SK-MEL-5 (cell line): ENCODE measurements around the gene CTDNEP1. TPM values are rescaled to one million over a fixed set of nuclear protein-coding genes. Genes with fewer than 3 reads are reported as not detected.

Source experiments
- DNase-seq: peaks from one replicate; pipeline ENCODE4 v3.0.0-alpha.2; 2016; ENCODE audit warnings: low read depth, low spot score
- in situ Hi-C: cut with HindIII; loops from 2 replicates; pipeline ENCODE4 v1.10.0; 2016; ENCODE audit warnings: low sequenced_read_pairs, high pct_unique_total_duplicates, low pct_unique_long_range_greater_than_20kb
- total RNA-seq: library from RNA; depleted of rRNA; stranded (reverse); fragments of >200 nt; shearing (Covaris generic); gene quantifications from 2 replicates; pipeline ENCODE4 v1.2.3, GENCODE V29; 2014

The CTDNEP1 gene
- total RNA-seq, 1 experiment from 2014 or later, result 26.9 TPM

DNA sequence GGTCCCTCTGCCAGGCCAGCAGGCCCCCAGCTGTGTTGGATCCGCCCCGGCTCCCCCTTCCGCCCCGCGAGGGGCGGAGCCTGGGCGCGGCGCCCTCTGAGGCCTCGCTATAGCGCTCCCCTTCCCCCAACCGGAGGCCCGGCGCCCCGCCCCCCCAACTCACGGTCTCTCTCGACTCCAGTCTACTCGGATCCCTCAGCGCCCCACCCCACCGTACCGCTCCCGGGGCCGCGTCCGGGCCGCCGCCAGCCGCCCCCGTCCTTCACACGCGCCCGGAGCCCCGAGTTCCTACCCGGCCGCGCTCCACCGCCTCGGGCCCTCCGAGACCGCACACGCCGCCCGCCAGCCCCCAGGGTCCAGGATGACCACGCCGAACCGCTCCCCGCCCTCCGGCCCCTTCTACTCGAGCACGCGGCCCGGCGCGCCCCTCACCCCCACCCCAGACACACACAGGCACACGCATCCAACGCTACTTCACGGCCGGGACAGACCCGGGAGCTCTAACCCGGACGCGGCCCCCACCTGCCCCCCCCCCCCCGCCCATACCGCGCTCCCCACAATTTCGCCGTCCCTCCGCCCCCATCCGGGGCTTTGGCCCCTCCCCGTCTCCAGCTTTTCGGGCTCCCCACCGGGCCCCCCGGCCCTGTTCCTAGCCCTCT lies 13.6 kb downstream of the CTDNEP1 start:
- in situ Hi-C loops, result no loop called here
- peak; percentile 82 for DNase-seq

DNA sequence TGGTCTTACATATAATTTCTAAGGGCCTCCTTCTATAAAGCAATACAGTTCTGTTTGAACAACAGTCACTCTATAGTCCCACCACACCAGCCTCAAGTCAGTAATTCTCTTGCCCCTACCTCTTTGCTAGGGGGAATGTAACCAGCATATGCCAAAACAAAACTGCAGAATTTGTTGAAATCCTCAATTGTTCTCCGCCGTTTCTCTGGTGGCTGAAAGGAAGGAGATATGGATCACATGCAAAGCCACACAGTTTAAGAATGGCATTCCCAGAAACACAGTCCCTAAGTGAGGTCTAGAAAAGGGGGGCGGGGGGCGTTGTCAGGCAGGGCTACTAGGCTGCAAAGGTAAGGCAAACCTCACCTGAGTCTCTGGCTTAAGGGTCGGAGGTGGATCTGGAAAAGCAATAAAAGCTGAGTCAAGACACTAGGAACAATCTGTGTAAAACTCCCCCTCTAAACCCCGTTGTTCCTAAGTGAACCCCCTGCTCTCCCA lies 14.2 kb downstream of the CTDNEP1 start:
- in situ Hi-C loops, result no loop called here
- DNase-seq, result peak; percentile 84

- in situ Hi-C loops, result no loop called here
- no peak for DNase-seq
Measured at GRCh38 chr17:7236808-7237207, 14.7 kb downstream of the CTDNEP1 start.

DNA sequence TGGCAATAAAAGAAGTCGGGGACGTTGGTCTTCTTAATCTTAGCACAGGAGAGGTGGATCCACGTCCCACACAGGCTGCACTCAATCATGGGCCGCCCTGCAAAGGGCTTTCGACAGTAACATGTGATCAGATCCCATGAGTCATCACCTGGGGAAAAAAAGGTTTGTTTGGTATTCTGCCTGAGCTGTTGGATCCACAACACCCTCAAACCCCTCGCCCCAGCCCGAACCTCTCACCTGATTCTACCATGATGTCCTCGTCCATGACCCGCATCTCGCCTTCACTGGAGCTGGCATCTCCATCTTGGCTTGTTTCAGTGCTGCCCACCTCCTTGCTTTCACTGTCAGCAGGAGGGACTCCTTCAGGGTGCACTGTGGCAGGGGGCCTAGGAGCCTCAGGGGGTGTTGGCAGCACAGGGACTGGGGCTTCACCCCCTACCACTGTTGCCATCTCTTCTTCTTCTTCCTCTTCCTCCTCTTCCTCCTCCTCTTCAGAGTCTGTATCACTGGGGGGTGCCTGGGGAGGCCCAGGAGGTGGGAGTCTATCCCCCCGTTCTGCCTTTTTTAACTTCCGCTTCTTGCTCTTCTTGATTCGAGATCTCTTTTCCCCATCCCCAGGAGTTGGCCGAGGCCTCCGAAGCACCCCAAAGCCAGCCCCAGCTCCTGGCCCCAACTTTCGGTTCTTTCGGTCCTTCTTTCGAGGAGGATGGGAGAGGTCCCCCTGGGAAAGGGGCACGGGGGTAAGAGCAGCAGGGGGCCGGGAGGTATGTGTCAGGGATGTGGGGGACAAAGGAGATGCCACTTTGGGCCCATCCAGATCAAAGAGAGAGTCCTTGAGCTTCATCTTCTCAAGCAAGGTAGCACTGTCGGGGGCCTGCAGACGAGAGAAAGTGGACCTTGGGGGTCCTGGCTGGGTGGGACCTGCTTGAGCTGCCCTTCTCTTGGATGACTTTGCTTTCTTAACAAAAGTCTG lies 15.6 kb downstream of the CTDNEP1 start:
- in situ Hi-C loops, result no loop called here

DNA sequence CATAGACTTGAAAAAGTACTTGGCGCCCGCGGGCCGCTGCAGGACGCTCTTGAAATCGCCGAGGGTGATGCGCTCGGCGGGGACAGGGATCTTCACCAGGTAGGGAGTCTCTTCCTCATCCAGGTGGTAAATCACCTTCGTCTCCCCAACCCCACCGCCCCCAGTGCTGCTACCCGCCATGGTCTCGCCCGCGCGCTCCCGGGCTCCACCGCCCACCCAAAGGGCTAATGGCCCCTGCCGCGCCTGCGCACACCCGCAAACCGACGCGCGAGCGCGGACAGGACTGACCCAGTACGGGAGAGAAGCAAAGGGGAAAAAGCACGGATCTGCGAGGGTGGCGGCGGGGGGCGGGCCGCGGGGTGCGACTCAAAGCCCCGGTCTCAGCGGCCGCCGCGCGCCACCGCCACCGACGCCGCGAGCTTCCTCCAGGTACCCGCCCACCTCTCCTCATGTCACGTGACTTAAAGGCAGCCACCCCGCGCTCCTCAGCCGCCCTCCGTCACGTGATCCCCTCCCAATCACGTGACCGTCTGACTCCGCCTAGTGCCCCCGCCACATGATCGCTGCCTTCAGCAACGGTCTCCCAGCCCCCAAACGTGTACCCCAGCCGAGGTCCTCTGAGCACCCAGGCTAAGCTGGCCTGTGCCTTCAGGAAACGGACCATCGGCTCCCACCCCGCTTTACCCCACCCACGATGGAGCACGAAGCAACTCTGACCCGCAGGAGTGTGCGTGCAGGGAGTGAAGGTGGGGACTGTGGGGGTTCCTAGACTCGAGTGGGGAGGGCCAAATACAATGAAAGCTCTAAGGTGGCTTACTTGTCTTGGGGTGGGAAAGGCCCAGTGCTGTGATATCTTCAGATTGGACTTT lies 17.2 kb downstream of the CTDNEP1 start, which contains the start of gene DVL2:
Gene DVL2 (minus strand): TSS at position 435 of the 869 bp plus-strand sequence. CDS start 255 bp downstream, at position 180.
- in situ Hi-C loops, result no loop called here
- DNase-seq, result peak; percentile 94

More for the DNA sequence above, 15.6 kb downstream of the CTDNEP1 start:
- peak; percentile 46 for DNase-seq

GRCh38 chr17:7233701-7234082 lies 17.8 kb downstream of the CTDNEP1 start:
- no peak for DNase-seq
- in situ Hi-C loops, result no loop called here

DNA sequence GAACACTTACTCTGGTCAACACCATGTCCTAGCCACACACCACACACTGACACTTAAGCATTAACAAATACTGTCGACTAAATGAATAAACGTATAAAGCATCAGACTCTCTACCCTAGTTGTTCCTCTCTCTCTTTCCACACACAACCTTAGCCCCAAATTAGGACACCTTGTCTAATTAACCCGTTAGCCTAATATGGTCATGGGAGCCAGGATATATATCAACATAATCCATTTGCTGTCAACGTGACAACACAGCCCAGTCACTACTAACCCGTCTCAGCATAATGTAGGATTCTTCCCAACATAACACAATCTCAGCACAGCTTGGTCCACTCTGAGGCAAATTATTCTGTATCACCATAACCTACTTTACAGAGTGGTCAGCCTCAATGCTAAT lies 19.4 kb downstream of the CTDNEP1 start:
- no peak for DNase-seq
- in situ Hi-C loops, result no loop called here

DNA sequence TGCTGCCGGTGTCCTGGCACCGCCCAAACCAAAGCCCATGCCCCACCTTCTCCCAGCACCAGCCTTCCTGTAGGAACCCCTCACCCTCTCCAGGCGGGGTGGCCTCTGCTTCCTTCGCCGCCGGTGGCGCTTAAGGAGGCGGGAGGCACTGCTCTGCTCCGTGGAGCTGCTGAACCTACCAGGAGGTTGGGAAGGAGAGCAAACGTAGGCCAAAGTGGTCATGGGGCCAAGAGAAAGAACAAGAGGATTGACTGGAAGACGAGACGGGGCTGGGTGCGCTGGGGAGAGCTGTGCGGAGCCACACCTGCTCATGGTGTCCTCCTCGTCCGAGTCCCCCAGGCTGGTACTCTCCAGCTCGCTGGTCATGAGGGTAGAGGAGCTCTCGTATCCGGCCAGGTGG lies 22.0 kb downstream of the CTDNEP1 start:
- in situ Hi-C loops, result no loop called here
- DNase-seq, result no peak

DNA sequence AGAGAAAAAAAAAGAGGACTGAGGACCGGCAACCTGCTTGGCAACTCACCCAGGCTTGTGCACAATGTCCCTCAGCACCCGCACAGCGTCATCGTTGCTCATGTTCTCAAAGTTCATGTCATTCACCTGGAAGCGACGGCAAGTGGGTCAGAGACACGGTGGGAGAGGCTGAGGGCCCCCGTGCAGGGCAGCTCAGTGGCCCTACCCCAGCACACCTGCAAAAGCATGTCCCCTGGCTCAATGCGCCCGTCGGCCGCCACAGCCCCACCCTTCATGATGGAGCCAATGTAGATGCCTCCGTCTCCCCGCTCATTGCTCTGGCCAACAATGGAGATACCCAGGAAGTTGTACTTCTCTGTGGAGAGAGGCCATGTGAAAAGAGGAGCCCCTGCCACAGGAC lies 22.6 kb downstream of the CTDNEP1 start:
- DNase-seq, result no peak
- in situ Hi-C loops, result no loop called here

DNA sequence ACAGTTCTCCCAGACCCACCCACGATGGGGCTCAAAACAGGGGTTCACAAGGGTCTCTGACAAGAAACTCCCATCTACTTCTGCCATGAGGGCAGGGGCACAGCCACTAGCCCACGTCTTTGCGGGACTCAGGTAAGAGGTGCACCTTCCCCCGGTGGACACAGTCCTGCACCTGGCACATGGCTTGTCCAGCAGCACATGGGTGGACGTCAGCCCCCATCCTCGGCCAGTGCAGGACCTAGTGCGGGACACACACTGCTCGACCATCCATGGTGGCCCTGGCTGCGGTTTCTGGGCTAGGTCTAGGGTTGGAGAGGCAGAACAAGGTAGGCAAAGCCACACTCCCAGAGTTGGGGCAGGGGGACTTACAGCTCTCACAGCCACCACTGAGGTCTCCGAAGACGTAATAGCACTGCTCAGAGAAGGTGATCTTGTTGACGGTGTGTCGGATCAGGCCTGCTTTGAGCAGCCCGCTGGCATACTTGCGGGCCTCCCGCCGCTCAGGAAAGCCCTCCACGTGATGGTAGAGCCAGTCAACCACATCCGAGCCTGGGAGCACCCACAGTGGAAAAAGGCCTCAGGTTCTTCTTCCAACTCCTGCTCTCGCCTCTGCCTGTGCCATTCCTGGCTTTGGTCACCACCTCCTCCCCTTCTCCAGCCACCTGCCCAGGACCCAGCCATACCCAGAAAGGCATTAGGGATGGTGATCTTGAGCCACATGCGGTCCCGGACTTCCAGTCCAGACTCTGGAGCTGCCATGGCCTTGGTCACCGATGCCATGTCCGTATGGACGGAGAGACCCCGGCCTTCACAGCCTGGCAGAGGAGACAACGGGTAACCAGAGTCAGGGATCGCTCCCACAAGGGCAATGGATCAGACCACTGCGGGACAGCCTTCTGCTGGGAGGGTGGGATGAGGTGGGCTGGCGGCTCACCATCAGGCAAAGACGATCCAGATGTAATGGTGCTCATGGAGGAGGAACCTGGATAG lies 24.5 kb downstream of the CTDNEP1 start:
- in situ Hi-C loops, result no loop called here
- DNase-seq, result no peak

DNA sequence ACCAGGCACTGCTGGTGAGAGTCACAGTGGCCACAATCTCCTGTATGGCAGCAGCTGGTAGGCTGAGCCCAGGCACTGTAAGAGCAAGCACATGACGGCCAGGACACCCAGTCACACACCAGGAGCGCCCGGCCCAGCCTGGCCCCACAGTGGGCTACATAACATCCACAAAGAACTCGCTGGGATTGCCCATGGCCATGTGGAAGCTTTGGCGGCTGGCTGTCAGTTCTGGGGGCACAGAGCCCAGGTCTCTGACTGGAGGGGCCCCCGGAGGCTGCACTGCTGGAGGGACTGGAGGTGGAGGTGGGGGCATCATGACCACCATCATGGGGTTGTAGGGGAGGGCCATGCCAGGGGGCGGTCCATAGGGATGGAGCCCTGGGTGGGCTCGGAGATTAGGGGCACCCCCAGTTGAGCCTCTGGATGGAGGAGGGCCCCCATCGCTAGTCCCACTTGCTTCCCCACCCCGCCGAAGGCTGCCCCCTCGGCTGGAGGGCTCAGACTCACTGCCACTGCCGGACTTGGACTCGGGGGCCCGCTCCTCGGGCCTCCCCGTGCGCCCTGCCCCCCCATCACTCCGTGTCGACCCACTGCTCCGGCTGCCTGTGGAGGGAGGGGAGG lies 25.7 kb downstream of the CTDNEP1 start:
- in situ Hi-C loops, result no loop called here
- DNase-seq, result no peak

- in situ Hi-C loops, result no loop called here
- DNase-seq, result no peak
Measured at GRCh38 chr17:7224661-7225111, 26.8 kb downstream of the CTDNEP1 start.

GRCh38 chr17:7224110-7224509 lies 27.4 kb downstream of the CTDNEP1 start:
- in situ Hi-C loops, result no loop called here
- no peak for DNase-seq

- no peak for DNase-seq
- in situ Hi-C loops, result no loop called here
Measured at GRCh38 chr17:7223375-7223774, 28.2 kb downstream of the CTDNEP1 start.

GRCh38 chr17:7222972-7223292 lies 28.6 kb downstream of the CTDNEP1 start:
- in situ Hi-C loops, result no loop called here

More at GRCh38 chr17:7222972-7223292, 28.6 kb downstream of the CTDNEP1 start:
- DNase-seq, result no peak
